Embryonic facial prominence (tissue), 1 donor: ENCODE data around the gene PGAM5.
"Not testable (repeated sequence)": the region's sequence is repeated elsewhere in the genome, so short reads cannot be mapped to it uniquely, and the experiment has no call there.

Source experiments
- DNase-seq: peaks from one replicate; pipeline ENCODE4 v3.0.0-alpha.2; 2016; ENCODE audit errors: extremely low spot score

PGAM5 gene

GRCh38 chr12:132747896-132748295, 37.3 kb downstream of the PGAM5 start:
- DNase-seq, result no peak

GRCh38 chr12:132748319-132748718, 37.7 kb downstream of the PGAM5 start:
- DNase-seq, result no peak

- not testable (repeated sequence) for DNase-seq
These were observed 43.0 kb downstream of the PGAM5 start for GRCh38 chr12:132753670-132754069.

GRCh38 chr12:132754160-132754932, 43.7 kb downstream of the PGAM5 start:
- no peak for DNase-seq

GRCh38 chr12:132758825-132759224, 48.2 kb downstream of the PGAM5 start:
- DNase-seq, result not testable (repeated sequence)

GRCh38 chr12:132759359-132759758, 48.7 kb downstream of the PGAM5 start:
- DNase-seq, result no peak

GRCh38 chr12:132761032-132761920, 50.6 kb downstream of the PGAM5 start, which contains the start of gene ANKLE2:
Gene ANKLE2 (minus strand): TSS chr12:132761832. CDS start chr12:132761798, 34 bp downstream.
- DNase-seq, result no peak

GRCh38 chr12:132761921-132762583, 51.4 kb downstream of the PGAM5 start:
- peak; percentile 78 for DNase-seq

GRCh38 chr12:132764231-132764630, 53.6 kb downstream of the PGAM5 start:
- DNase-seq, result no peak

- DNase-seq, result no peak
These were observed 54.7 kb downstream of the PGAM5 start for GRCh38 chr12:132765361-132765760.

GRCh38 chr12:132766380-132767085, 55.9 kb downstream of the PGAM5 start:
- DNase-seq, result no peak

GRCh38 chr12:132771126-132771838, 60.6 kb downstream of the PGAM5 start:
- DNase-seq, result no peak
